Measurements from ENCODE around the gene PTPRG.

GRCh38 chr3:62088472-62089104 is 527.2 kb downstream of the PTPRG start:
- no peak for TF ChIP-seq POLR2A (IDR thresholded peaks at IDR 0.05)
- TF ChIP-seq, protein P1, sequence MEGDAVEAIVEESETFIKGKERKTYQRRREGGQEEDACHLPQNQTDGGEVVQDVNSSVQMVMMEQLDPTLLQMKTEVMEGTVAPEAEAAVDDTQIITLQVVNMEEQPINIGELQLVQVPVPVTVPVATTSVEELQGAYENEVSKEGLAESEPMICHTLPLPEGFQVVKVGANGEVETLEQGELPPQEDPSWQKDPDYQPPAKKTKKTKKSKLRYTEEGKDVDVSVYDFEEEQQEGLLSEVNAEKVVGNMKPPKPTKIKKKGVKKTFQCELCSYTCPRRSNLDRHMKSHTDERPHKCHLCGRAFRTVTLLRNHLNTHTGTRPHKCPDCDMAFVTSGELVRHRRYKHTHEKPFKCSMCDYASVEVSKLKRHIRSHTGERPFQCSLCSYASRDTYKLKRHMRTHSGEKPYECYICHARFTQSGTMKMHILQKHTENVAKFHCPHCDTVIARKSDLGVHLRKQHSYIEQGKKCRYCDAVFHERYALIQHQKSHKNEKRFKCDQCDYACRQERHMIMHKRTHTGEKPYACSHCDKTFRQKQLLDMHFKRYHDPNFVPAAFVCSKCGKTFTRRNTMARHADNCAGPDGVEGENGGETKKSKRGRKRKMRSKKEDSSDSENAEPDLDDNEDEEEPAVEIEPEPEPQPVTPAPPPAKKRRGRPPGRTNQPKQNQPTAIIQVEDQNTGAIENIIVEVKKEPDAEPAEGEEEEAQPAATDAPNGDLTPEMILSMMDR (IDR thresholded peaks at IDR 0.05): no peak
